ENCODE measurements around the gene GPX7.

GPX7 gene

DNA sequence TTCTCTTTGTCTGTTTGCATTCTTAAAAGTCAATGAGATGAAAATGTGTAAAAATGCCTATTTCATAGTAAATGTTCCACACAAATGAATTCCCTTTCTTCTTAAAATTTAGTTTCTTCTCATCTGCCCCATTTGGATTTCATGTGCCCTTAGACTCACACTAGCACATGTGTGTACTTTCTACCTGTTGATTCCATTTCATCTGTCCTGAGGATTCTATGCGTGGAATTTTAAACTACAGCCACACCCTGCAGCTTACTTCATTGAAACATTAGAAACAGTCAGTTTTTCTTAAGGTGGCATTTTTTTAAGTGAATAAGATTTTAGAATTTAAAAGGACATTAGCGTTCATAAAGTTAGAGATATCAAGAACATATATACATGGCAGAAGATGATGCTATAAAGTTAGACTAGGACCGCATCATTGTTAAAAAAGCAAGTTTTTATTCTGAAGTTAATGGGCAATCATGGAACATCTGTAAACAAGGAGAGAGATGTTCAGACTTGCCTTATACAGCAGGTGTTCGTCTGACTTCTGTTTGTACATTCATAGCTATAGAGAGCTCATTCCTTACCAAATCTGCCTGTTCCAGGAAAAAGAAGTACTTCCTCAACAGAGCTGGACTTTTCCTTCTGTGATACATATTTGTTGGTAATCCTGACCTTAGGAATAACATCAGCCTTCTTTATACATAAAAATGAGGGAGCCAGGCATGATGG, 45.4 kb upstream of the GPX7 start:
- no peaks in the 10 kb centered on the region for H3K9me3 ChIP-seq
- H3K36me3 ChIP-seq: no peaks in the 10 kb centered on the region
- no peak for TF ChIP-seq CTCF (IDR thresholded peaks at IDR 0.05)
- no peak overlapping the region for H3K4me3 ChIP-seq (ENCODE audit: low read depth in 1 of 2, low read length in 1 of 2)
- H3K27me3 ChIP-seq: no peaks in the 10 kb centered on the region
- H3K4me1 ChIP-seq (ENCODE audit: control insufficient read depth in 1 of 2, insufficient read depth in 1 of 2, low read depth in 1 of 2, low read length in 1 of 2): peaks cover 24 to 25% of the 10 kb centered on the region in 2 experiments
- H3K27ac ChIP-seq: no peak overlapping the region

DNA sequence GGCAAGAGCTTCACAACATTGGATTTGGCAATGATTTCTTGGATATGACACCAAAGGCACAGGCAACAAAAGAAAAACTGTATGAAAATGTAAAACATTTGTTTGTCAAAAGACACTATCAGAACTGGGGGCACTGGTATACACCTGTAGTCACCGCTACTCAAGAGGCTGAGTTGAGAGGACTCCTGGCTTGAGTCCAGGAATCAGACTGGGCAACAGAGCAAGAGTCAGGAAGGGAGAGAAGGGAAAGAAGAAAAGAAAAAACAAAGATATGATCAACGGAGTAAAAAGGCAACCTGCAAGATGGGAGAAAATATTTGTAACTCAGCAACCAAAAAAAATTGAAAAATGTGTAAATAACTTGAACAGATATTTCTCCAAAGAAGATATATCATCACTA, 43.2 kb upstream of the GPX7 start:
- Histone ChIP-seq H3K27ac (no peak overlapping the region), H3K36me3 (no peaks in the 10 kb centered on the region), H3K9me3 (no peaks in the 10 kb centered on the region), H3K4me3 (ENCODE audit: low read depth in 1 of 2, low read length in 1 of 2) (no peak overlapping the region), H3K4me1 (ENCODE audit: control insufficient read depth in 1 of 2, insufficient read depth in 1 of 2, low read depth in 1 of 2, low read length in 1 of 2) (peaks cover 13% of the 10 kb centered on the region in 2 experiments), H3K27me3 (no peaks in the 10 kb centered on the region)
- TF ChIP-seq CTCF (IDR thresholded peaks at IDR 0.05): no peak

GRCh38 chr1:52559875-52560274, 42.3 kb upstream of the GPX7 start:
- Histone ChIP-seq H3K36me3 (no peaks in the 10 kb centered on the region), H3K27me3 (no peaks in the 10 kb centered on the region), H3K4me3 (ENCODE audit: low read depth in 1 of 2, low read length in 1 of 2) (no peak overlapping the region), H3K27ac (no peak overlapping the region), H3K9me3 (no peaks in the 10 kb centered on the region), H3K4me1 (ENCODE audit: control insufficient read depth in 1 of 2, insufficient read depth in 1 of 2, low read depth in 1 of 2, low read length in 1 of 2) (peaks cover 4% of the 10 kb centered on the region in 2 experiments)
- TF ChIP-seq CTCF (IDR thresholded peaks at IDR 0.05): no peak

GRCh38 chr1:52562766-52563165, 39.4 kb upstream of the GPX7 start:
- H3K9me3 ChIP-seq: no peaks in the 10 kb centered on the region
- no peaks in the 10 kb centered on the region for H3K4me1 ChIP-seq (ENCODE audit: control insufficient read depth in 1 of 2, insufficient read depth in 1 of 2, low read depth in 1 of 2, low read length in 1 of 2)
- no peak for TF ChIP-seq CTCF (IDR thresholded peaks at IDR 0.05)
- H3K4me3 ChIP-seq (ENCODE audit: low read depth in 1 of 2, low read length in 1 of 2): no peak overlapping the region
- H3K27ac ChIP-seq: no peak overlapping the region
- H3K27me3 ChIP-seq: no peaks in the 10 kb centered on the region
- H3K36me3 ChIP-seq: no peaks in the 10 kb centered on the region

- Histone ChIP-seq H3K4me3 (ENCODE audit: low read depth in 1 of 2, low read length in 1 of 2) (no peak overlapping the region), H3K4me1 (ENCODE audit: control insufficient read depth in 1 of 2, insufficient read depth in 1 of 2, low read depth in 1 of 2, low read length in 1 of 2) (peaks cover 26 to 33% of the 10 kb centered on the region in 2 experiments), H3K9me3 (no peaks in the 10 kb centered on the region), H3K27ac (no peak overlapping the region), H3K27me3 (no peaks in the 10 kb centered on the region), H3K36me3 (no peaks in the 10 kb centered on the region)
- no peak for TF ChIP-seq CTCF (IDR thresholded peaks at IDR 0.05)
Observed at GRCh38 chr1:52567943-52568342, 34.2 kb upstream of the GPX7 start.
